HG02623 (cell line): ENCODE results near the gene PCDHGB7.
"Not testable (repeated sequence)": the region's sequence is repeated elsewhere in the genome, so short reads cannot be mapped to it uniquely, and the experiment has no call there.

Experiments used
- ATAC-seq: cut with Tn5 transposase; IDR thresholded peaks from one replicate; pipeline ENCODE4 v1.9.1; 2021; ENCODE audit warnings: moderate library complexity; ENCODE audit not compliant: unreplicated experiment

PCDHGB7 gene

DNA sequence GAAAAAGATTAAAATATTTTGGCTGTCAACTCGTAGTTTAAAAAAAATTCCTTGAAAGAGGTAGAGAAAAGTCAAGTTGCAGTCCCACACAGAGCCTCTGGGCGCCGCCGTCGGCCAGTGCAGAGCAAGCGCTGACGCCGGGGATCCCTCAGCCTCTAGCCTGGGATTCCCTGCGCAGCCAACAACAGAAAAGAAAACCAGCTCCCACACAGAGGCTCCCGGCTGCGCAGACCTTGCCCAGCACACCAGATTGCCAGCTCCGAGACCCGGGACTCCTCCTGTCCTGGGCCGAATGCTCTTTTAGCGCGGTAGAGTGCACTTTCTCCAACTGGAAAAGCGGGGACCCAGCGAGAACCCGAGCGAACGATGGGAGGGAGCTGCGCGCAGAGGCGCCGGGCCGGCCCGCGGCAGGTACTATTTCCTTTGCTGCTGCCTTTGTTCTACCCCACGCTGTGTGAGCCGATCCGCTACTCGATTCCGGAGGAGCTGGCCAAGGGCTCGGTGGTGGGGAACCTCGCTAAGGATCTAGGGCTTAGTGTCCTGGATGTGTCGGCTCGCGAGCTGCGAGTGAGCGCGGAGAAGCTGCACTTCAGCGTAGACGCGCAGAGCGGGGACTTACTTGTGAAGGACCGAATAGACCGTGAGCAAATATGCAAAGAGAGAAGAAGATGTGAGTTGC, at the start of gene PCDHGB7:
PCDHGB7 (plus strand) TSS at position 184 of the 679 bp plus-strand sequence; CDS start at position 367, 183 bp downstream.
- peak; percentile 76 for ATAC-seq

DNA sequence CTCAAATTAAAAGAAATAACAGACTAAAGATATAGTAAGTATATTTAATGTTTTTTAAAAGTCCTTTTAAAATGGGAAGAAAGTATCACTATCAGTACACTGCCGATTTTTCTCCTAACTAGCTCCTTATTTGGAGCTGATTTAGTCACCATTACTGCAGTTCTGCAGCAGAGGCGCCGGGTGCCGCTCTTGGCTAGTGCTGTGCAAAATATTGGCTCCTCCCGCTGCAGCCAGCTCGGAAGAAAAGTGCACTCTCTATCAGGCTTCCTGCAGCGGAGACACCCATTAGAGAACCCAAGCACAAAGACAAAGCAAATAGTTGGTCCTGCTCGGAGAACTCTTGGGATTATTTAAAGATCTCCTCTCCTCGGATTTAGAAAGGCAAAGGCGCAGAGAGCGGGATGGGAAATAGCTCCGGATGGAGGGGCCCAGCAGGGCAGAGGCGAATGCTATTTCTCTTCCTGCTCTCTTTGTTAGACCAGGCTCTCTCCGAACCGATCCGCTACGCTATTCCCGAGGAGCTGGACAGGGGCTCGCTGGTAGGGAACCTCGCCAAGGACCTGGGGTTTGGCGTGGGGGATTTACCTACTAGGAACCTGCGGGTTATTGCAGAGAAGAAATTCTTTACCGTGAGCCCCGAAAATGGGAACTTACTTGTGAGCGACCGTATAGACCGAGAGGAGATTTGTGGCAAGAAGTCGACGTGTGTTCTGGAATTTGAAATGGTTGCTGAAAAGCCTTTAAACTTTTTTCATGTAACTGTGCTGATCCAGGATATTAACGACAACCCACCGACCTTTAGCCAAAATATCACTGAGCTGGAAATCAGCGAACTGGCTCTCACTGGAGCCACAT, 47.3 kb upstream of the PCDHGB7 start, which contains the start of gene PCDHGB3:
PCDHGB3 (plus strand) TSS at position 249 of the 855 bp plus-strand sequence; CDS start at position 402, 153 bp downstream.
- peak; percentile 89 for ATAC-seq

GRCh38 chr5:141371572-141372475, 45.7 kb upstream of the PCDHGB7 start:
- no peak for ATAC-seq

DNA sequence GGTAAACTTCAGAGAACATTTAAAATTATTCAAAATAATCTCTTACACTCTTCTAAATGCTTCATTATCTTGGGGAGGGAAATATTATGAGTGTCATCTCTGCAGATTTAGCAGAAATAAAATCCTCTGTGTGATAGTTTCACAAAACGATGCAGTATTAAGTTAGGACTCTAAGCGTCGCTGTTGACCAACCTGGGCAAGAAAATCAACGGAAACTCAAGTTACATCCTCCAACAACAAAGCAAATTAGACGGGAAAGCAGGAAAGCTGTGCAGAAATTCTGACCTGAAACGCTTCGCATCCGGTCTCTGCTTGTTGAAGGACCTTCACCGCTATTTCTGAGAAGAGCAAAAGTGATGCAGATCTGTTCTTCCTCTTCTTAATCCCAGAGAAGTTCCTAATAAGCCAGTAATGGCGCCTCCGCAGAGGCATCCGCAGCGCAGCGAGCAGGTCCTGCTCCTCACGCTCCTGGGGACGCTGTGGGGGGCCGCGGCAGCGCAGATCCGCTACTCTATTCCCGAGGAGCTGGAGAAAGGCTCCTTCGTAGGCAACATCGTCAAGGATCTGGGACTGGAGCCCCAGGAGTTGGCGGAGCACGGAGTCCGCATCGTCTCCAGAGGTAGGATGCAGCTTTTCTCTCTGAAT, 43.7 kb upstream of the PCDHGB7 start, which contains the start of gene PCDHGA6:
PCDHGA6 (plus strand) TSS at position 219 of the 645 bp plus-strand sequence; CDS start at position 412, 193 bp downstream.
- no peak for ATAC-seq

DNA sequence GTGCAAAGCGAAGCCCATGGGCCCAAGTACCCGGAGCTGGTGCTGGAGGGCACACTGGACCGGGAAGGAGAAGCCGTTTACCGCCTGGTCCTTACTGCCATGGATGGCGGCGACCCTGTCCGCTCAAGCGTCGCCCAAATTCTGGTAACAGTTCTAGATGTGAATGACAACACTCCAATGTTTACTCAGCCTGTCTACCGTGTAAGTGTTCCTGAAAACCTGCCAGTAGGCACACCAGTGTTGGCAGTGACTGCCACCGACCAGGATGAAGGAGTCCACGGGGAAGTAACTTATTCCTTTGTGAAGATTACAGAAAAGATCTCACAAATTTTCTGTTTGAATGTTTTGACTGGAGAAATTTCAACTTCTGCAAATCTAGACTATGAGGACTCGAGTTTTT, 42.9 kb upstream of the PCDHGB7 start:
- no peak for ATAC-seq

DNA sequence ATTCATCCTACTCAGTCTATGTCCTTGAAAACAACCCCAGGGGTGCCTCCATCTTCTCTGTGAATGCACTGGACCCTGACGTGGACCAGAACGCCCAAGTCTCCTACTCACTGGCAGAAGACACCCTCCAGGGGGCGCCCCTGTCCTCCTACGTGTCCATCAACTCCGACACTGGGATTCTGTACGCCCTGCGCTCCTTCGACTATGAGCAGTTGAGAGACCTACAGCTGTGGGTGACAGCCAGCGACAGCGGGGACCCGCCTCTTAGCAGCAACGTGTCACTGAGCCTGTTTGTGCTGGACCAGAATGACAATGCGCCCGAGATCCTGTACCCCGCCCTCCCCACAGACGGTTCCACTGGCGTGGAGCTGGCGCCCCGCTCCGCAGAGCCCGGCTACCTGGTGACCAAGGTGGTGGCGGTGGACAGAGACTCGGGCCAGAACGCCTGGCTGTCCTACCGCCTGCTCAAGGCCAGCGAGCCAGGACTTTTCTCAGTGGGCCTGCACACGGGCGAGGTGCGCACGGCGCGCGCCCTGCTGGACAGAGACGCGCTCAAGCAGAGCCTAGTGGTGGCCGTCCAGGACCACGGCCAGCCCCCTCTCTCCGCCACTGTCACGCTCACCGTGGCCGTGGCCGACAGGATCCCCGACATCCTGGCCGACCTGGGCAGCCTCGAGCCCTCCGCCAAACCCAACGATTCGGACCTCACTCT, 41.9 kb upstream of the PCDHGB7 start:
- not testable (repeated sequence) for ATAC-seq

GRCh38 chr5:141382469-141383294, 34.8 kb upstream of the PCDHGB7 start, which contains the start of gene PCDHGA7:
Gene PCDHGA7, plus strand, starts transcription at chr5:141382742. Its CDS starts 158 bp downstream, at chr5:141382900.
- ATAC-seq = no peak

GRCh38 chr5:141383345-141383744, 34.1 kb upstream of the PCDHGB7 start:
- ATAC-seq = no peak

DNA sequence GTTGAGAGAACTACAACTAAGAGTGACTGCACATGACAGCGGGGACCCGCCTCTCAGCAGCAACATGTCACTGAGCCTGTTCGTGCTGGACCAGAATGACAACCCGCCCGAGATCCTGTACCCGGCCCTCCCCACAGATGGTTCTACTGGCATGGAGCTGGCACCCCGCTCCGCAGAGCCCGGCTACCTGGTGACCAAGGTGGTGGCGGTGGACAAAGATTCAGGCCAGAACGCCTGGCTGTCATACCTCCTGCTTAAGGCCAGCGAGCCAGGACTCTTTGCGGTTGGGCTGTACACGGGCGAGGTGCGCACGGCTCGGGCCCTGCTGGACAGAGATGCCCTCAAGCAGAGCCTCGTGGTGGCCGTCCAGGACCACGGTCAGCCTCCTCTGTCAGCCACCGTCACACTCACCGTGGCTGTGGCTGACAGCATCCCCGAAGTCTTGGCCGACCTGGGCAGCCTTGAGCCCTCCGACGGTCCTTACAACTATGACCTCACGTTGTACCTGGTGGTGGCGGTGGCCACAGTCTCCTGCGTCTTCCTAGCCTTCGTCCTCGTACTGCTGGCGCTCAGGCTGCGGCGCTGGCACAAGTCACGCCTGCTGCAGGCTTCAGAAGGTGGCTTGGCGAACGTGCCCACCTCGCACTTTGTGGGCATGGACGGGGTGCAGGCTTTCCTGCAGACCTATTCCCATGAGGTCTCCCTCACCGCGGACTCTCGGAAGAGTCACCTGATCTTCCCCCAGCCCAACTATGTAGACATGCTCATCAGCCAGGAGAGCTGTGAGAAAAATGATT, 32.8 kb upstream of the PCDHGB7 start:
- no peak for ATAC-seq

GRCh38 chr5:141387557-141388311, 29.7 kb upstream of the PCDHGB7 start, which contains the start of gene PCDHGB4:
Gene PCDHGB4, plus strand, starts transcription at chr5:141387698. Its CDS starts 187 bp downstream, at chr5:141387885.
- not testable (repeated sequence) for ATAC-seq

DNA sequence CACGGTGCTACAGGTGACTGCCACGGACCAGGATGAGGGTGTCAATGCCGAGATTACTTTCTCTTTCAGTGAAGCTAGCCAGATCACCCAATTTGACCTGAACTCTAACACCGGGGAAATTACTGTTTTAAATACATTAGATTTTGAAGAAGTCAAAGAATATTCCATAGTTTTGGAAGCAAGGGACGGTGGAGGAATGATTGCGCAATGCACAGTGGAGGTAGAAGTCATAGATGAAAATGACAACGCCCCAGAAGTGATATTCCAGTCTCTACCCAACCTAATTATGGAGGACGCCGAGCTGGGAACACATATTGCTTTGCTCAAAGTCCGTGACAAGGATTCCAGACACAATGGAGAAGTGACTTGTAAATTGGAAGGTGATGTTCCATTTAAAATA, 28.8 kb upstream of the PCDHGB7 start:
- no peak for ATAC-seq

GRCh38 chr5:141389153-141390042, 28.1 kb upstream of the PCDHGB7 start:
- no peak for ATAC-seq

DNA sequence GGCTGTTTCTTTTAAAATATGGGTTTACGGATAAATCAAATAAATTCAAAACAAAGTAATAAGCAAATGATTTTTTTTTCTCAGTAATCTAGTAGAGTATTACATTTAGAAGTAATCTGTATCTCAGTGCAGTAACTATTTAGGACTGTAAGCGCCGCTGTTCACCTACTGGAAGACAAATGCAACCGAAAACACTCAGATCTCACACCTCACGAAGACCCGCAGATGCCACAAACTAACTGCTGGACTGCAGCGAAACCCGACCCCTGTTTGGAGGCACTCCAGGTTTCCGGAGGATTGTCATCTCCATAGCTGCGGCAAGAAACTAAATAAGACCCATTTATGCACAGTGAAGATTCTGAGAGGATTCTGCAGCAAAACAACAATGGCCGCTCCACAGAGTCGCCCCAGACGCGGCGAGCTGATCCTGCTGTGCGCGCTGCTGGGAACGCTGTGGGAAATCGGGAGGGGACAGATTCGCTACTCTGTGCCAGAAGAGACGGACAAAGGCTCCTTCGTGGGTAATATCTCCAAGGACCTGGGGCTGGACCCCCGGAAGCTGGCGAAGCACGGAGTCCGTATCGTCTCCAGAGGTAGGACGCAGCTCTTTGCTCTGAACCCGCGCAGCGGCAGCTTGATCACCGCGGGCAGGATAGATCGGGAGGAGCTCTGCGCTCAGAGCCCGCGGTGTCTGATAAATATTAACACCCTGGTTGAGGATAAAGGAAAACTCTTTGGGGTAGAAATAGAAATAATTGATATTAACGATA, 24.9 kb upstream of the PCDHGB7 start, which contains the start of gene PCDHGA8:
PCDHGA8 (plus strand) TSS at position 205 of the 770 bp plus-strand sequence; CDS start at position 386, 181 bp downstream.
- ATAC-seq = no peak

GRCh38 chr5:141393267-141393666, 24.2 kb upstream of the PCDHGB7 start:
- ATAC-seq = no peak
